Measurements from ENCODE around the gene BLTP1.
"Not testable (repeated sequence)": the region's sequence is repeated elsewhere in the genome, so short reads cannot be mapped to it uniquely, and the experiment has no call there.

BLTP1 gene

GRCh38 chr4:122151982-122152710 lies at the start of gene BLTP1:
TSS of gene BLTP1 (plus strand) at chr4:122152331. CDS start at chr4:122170648, 18,317 bp downstream.
- FAIRE-seq: no peak

- no peak for FAIRE-seq
These were observed 47.9 kb upstream of the BLTP1 start for GRCh38 chr4:122104184-122104583.

- FAIRE-seq: no peak
These were observed 44.5 kb upstream of the BLTP1 start for GRCh38 chr4:122107680-122108079.

- FAIRE-seq: not testable (repeated sequence)
These were observed 41.8 kb upstream of the BLTP1 start for GRCh38 chr4:122110304-122110703.

GRCh38 chr4:122117743-122118142 lies 34.4 kb upstream of the BLTP1 start:
- no peak for FAIRE-seq

- FAIRE-seq: no peak
These were observed 33.9 kb upstream of the BLTP1 start for GRCh38 chr4:122118243-122118642.

GRCh38 chr4:122119739-122120138 lies 32.4 kb upstream of the BLTP1 start:
- FAIRE-seq: no peak

GRCh38 chr4:122121593-122121992 lies 30.5 kb upstream of the BLTP1 start:
- FAIRE-seq: no peak

GRCh38 chr4:122122083-122122482 lies 30.0 kb upstream of the BLTP1 start:
- FAIRE-seq: no peak

- FAIRE-seq: no peak
These were observed 23.1 kb upstream of the BLTP1 start for GRCh38 chr4:122129061-122129460.

GRCh38 chr4:122131562-122132157 lies 20.5 kb upstream of the BLTP1 start:
- FAIRE-seq: no peak

GRCh38 chr4:122132891-122133290 lies 19.2 kb upstream of the BLTP1 start:
- FAIRE-seq: no peak

- FAIRE-seq: no peak
These were observed 13.0 kb upstream of the BLTP1 start for GRCh38 chr4:122139139-122139538.

- no peak for FAIRE-seq
These were observed 11.3 kb upstream of the BLTP1 start for GRCh38 chr4:122140834-122141233.

GRCh38 chr4:122142687-122143086 lies 9.4 kb upstream of the BLTP1 start:
- no peak for FAIRE-seq

- no peak for FAIRE-seq
These were observed 5.5 kb upstream of the BLTP1 start for GRCh38 chr4:122146652-122147051.

GRCh38 chr4:122150931-122151330 lies 1.2 kb upstream of the BLTP1 start:
- FAIRE-seq: no peak

- no peak for FAIRE-seq
These were observed 638 bp downstream of the BLTP1 start for GRCh38 chr4:122152711-122153226.

GRCh38 chr4:122156819-122157218 lies 4.7 kb downstream of the BLTP1 start:
- no peak for FAIRE-seq

- no peak for FAIRE-seq
These were observed 11.2 kb downstream of the BLTP1 start for GRCh38 chr4:122163301-122163700.

GRCh38 chr4:122163767-122164166 lies 11.6 kb downstream of the BLTP1 start:
- FAIRE-seq: peak; percentile 66

GRCh38 chr4:122167369-122167768 lies 15.2 kb downstream of the BLTP1 start:
- no peak for FAIRE-seq

GRCh38 chr4:122170775-122171174 lies 18.6 kb downstream of the BLTP1 start:
- FAIRE-seq: no peak

GRCh38 chr4:122171323-122171722 lies 19.2 kb downstream of the BLTP1 start:
- FAIRE-seq: no peak

Measured in colon (tissue), 2 donors.